Lower leg skin (tissue), 4 donors: ENCODE results near the gene OSCP1. TPM values are rescaled to one million over a fixed set of nuclear protein-coding genes. Genes with fewer than 3 reads are reported as not detected.
A peak's percentile ranks its signal among the peaks of the same experiment; 100 is the strongest.

Experiments
- DNase-seq, 2 donors: peaks; one replicate each; pipeline ENCODE4 v3.0.0-alpha.2; 2019; ENCODE audit warnings: low spot score in 2 of 2
- H3K4me3 ChIP-seq: fragments of 200-600 bp; sonication (generic); 2 replicates; pipeline ENCODE4 v1.5.1; 2017; ENCODE audit warnings: mild to moderate bottlenecking, low read depth; ENCODE audit not compliant: poor library complexity, severe bottlenecking
- CTCF ChIP-seq, 3 donors: fragments of 450-650 bp; IDR thresholded peaks; one replicate each; pipeline ENCODE4 v1.5.1; 2016; ENCODE audit warnings: antibody characterized with exemption in 3 of 3, mild to moderate bottlenecking in 3 of 3, moderate library complexity in 2 of 3
- POLR2A ChIP-seq, 2 donors: fragments of 450-650 bp; IDR thresholded peaks; one replicate each; pipeline ENCODE4 v1.6.1; 2016 to 2017; ENCODE audit warnings: antibody characterized with exemption in 2 of 2, mild to moderate bottlenecking in 1 of 2, moderate library complexity in 1 of 2
- WGBS, 2 donors: methylation state at CpG; one replicate each; pipeline ENCODE4 v1.1.5; 2018; 5-methylcytosine and 5-hydroxymethylcytosine counted together
- intact Hi-C: fragments of 100-400 bp; cut with DNase I; formaldehyde crosslinking; loops from one replicate; pipeline ENCODE4 v1.15.0; 2023; ENCODE audit warnings: low total_unique reads
- total RNA-seq, 4 donors: library from RNA; depleted of rRNA; stranded (reverse); fragments of >200 nt; gene quantifications; one replicate each; pipeline ENCODE4 v1.1.0, GENCODE V29; 2016

Gene OSCP1
- total RNA-seq, 4 donors from 2014 or later = 4.0 to 8.5 (median 4.8) TPM

DNA sequence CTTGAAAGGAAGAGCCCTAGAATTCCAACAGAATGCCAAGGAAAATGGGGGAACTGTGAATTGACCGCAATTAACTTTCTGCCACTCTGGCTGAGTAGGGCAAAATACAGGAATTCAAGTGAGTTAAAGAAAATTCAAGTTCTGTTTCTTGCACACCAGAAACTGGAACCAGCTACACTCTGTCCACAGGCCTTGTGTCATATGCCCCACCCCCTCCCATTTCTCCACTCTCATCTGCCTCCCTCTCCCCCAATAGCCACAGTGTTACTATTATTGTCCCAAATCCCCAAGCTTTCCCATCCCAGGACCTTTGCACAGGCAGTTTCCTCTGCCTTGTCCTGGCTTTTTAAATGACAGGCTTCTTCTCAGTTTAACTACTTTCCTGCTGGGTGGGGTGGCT, 60.3 kb downstream of the OSCP1 start:
- WGBS, 2 donors = 91 to 95% methylated on average over 1 of the region's 1 CpG
- no peak for DNase-seq
- TF ChIP-seq POLR2A (IDR thresholded peaks at IDR 0.05) = no peak
- no peak for TF ChIP-seq CTCF (IDR thresholded peaks at IDR 0.05)
- intact Hi-C loops = loop anchor here (5.0 kb wide), 1 partner anchor 838 kb away; no protein-coding TSS in a partner anchor
- H3K4me3 ChIP-seq = no peak overlapping the region

DNA sequence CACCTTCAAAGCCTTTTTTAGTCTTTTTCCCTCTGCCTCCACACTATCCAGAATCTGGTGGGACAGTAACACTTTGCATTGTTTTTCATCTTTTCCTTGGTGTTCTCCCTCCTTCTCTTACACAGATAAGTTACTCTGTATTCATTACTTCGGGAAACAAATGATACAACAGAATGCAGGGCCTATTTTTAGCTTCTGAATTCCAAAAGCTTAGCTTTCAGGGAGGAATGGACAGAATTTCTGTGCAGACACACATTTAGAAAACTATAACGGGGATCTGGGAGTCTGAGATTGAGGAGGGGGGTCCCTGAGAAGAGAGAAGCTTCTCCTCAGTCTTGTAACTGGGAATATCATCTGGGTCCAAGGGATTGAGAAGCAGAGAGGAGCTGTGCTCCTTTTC, 61.0 kb downstream of the OSCP1 start:
- no peak overlapping the region for H3K4me3 ChIP-seq
- 80 to 82% methylated on average over 2 of the region's 2 CpGs for WGBS, 2 donors
- intact Hi-C loops = no loop called here
- no peak for DNase-seq
- TF ChIP-seq POLR2A (IDR thresholded peaks at IDR 0.05) (no peak), CTCF (IDR thresholded peaks at IDR 0.05) (no peak)

- TF ChIP-seq CTCF (IDR thresholded peaks at IDR 0.05) = no peak
- no peak for TF ChIP-seq POLR2A (IDR thresholded peaks at IDR 0.05)
- intact Hi-C loops = no loop called here
- 23 to 25% methylated on average over 10 of the region's 10 CpGs for WGBS, 2 donors
- DNase-seq = peak in 1 of 2 donors; percentile 63
- H3K4me3 ChIP-seq = no peak overlapping the region
Measured at GRCh38 chr1:36387141-36387949, 62.9 kb downstream of the OSCP1 start.

- WGBS, 2 donors = 1% methylated on average over 14 of the region's 14 CpGs
- peak overlapping the region; percentile 27 for H3K4me3 ChIP-seq
- intact Hi-C loops = no loop called here
- TF ChIP-seq POLR2A (IDR thresholded peaks at IDR 0.05) (no peak), CTCF (IDR thresholded peaks at IDR 0.05) (no peak)
- DNase-seq = peak; percentile 98
Measured at GRCh38 chr1:36386265-36387140, 63.7 kb downstream of the OSCP1 start.

- intact Hi-C loops = no loop called here
- peak; percentile 99 for DNase-seq
- no peak for TF ChIP-seq CTCF (IDR thresholded peaks at IDR 0.05)
- TF ChIP-seq POLR2A (IDR thresholded peaks at IDR 0.05) = peak in 1 of 2 donors; percentile 78
- 1 to 2% methylated on average over 73 to 79 of the region's 82 CpGs for WGBS, 2 donors
- peak within 1 kb of the TSS; percentile 75 for H3K4me3 ChIP-seq
Measured at GRCh38 chr1:36385410-36386264, 64.6 kb downstream of the OSCP1 start, which contains the start of gene STK40. Gene STK40, minus strand, starts transcription at chr1:36385924. Its CDS starts 24,592 bp downstream, at chr1:36361332.
